Loucy (cell line): ENCODE measurements around the gene SRGAP2C.
"Not testable (repeated sequence)": the region's sequence is repeated elsewhere in the genome, so short reads cannot be mapped to it uniquely, and the experiment has no call there.

ENCODE experiments used
- EZH2phosphoT487 ChIP-seq: fragments of 200-600 bp; IDR thresholded peaks from 2 replicates; pipeline ENCODE4 v1.6.1; 2018; ENCODE audit warnings: antibody characterized with exemption, mild to moderate bottlenecking, moderate library complexity, borderline replicate concordance
- TF ChIP-seq, protein P1 (sequence below): fragments of 200-600 bp; sonication (generic); conservative IDR thresholded peaks from 2 replicates; pipeline ENCODE4 v1.5.1; 2014; ENCODE audit warnings: mild to moderate bottlenecking, antibody characterized with exemption, low read length

DNA sequence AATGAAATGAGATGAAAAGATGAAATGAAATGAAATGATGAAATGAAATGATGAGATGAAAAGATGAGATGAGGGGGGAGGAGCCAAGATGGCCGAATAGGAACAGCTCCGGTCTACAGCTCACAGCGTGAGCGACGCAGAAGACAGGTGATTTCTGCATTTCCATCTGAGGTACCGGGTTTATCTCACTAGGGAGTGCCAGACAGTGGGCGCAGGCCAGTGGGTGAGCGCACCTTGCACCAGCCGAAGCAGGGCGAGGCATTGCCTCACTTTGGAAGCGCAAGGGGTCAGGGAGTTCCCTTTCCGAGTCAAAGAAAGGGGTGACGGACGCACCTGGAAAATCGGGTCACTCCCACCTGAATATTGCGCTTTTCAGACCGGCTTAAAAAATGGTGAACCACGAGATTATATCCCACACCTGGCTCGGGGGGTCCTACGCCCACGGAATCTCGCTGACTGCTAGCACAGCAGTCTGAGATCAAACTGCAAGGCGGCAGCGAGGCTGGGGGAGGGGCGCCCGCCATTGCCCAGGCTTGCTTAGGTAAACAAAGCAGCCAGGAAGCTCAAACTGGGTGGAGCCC lies 216.7 kb downstream of the SRGAP2C start:
- TF ChIP-seq, protein P1, sequence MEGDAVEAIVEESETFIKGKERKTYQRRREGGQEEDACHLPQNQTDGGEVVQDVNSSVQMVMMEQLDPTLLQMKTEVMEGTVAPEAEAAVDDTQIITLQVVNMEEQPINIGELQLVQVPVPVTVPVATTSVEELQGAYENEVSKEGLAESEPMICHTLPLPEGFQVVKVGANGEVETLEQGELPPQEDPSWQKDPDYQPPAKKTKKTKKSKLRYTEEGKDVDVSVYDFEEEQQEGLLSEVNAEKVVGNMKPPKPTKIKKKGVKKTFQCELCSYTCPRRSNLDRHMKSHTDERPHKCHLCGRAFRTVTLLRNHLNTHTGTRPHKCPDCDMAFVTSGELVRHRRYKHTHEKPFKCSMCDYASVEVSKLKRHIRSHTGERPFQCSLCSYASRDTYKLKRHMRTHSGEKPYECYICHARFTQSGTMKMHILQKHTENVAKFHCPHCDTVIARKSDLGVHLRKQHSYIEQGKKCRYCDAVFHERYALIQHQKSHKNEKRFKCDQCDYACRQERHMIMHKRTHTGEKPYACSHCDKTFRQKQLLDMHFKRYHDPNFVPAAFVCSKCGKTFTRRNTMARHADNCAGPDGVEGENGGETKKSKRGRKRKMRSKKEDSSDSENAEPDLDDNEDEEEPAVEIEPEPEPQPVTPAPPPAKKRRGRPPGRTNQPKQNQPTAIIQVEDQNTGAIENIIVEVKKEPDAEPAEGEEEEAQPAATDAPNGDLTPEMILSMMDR: not testable (repeated sequence)
- not testable (repeated sequence) for TF ChIP-seq EZH2phosphoT487
